Testis (tissue), 3 donors: ENCODE data around the gene PDE1A. TPM values are rescaled to one million over a fixed set of nuclear protein-coding genes. Genes with fewer than 3 reads are reported as not detected.

ENCODE experiments used
- DNase-seq: peaks from one replicate; pipeline ENCODE4 v3.0.0-alpha.2; 2019
- H3K27ac ChIP-seq, 2 donors: fragments of 200-600 bp; sonication (generic); one replicate each; pipeline ENCODE4 v1.5.1; 2019
- H3K27me3 ChIP-seq: fragments of 200-600 bp; sonication (generic); one replicate; pipeline ENCODE4 v1.5.1; 2019
- H3K36me3 ChIP-seq: fragments of 200-600 bp; sonication (generic); one replicate; pipeline ENCODE4 v1.5.1; 2017; ENCODE audit warnings: low read depth; ENCODE audit errors: missing control alignments
- H3K4me1 ChIP-seq: fragments of 200-600 bp; sonication (generic); one replicate; pipeline ENCODE4 v1.5.1; 2019
- H3K4me3 ChIP-seq, 2 donors: fragments of 200-600 bp; sonication (generic); one replicate each; pipeline ENCODE4 v1.5.1; 2017 to 2019
- H3K9me3 ChIP-seq: fragments of 200-600 bp; sonication (generic); one replicate; pipeline ENCODE4 v1.5.1; 2017
- CTCF ChIP-seq, 3 experiments: fragments of 450-650 bp in 2 of 3; fragments of 200-600 bp in 1 of 3; sonication (generic) in 1 of 3; IDR thresholded peaks; one replicate each; pipeline ENCODE4 v1.5.1; 2016 to 2019; ENCODE audit warnings: antibody characterized with exemption in 3 of 3, mild to moderate bottlenecking in 2 of 3, moderate library complexity in 1 of 3
- POLR2A ChIP-seq: fragments of 450-650 bp; IDR thresholded peaks from one replicate; pipeline ENCODE4 v1.6.1; 2017; ENCODE audit warnings: antibody characterized with exemption, mild to moderate bottlenecking, moderate library complexity
- WGBS, 2 donors: methylation state at CpG; one replicate each; pipeline ENCODE4 v1.1.5; 2018; 5-methylcytosine and 5-hydroxymethylcytosine counted together
- intact Hi-C: fragments of 100-400 bp; cut with DNase I; formaldehyde crosslinking; loops from one replicate; pipeline ENCODE4 v1.15.1; 2023; ENCODE audit warnings: low total_unique reads
- polyA plus RNA-seq: library from polyadenylated mRNA; stranded (reverse); fragments of 350-450 nt; fragmentation: Illumina TruSeq; extraction: RNeasy Lipid Tissue Mini Kit (QIAGEN cat#74804); gene quantifications from one replicate; pipeline ENCODE4 v1.2.3, GENCODE V29; 2014; ENCODE audit warnings: low read depth, low replicate concordance; ENCODE audit not compliant: insufficient read depth
- total RNA-seq, 2 donors: library from RNA; depleted of rRNA; stranded (reverse); fragments of >200 nt; gene quantifications; one replicate each; pipeline ENCODE4 v1.2.3, GENCODE V29; 2016

Gene PDE1A
- total and polyA plus RNA-seq, 3 donors from 2014 or later: 15.2 to 45.0 (median 29.8) TPM

- Histone ChIP-seq H3K36me3 (no peaks in the 10 kb centered on the region), H3K27ac (no peak overlapping the region), H3K27me3 (no peaks in the 10 kb centered on the region), H3K4me1 (no peaks in the 10 kb centered on the region), H3K4me3 (no peak overlapping the region), H3K9me3 (no peaks in the 10 kb centered on the region)
- DNase-seq: no peak
- intact Hi-C loops: no loop called here
- TF ChIP-seq POLR2A: no peak
- no peak for TF ChIP-seq CTCF (IDR thresholded peaks at IDR 0.05)
- WGBS, 2 donors: 51 to 52% methylated on average over 1 of the region's 1 CpG
These were observed 105.7 kb downstream of the PDE1A start for GRCh38 chr2:182321096-182321495.

- TF ChIP-seq POLR2A (no peak), CTCF (IDR thresholded peaks at IDR 0.05) (no peak)
- Histone ChIP-seq H3K27ac (no peak overlapping the region), H3K9me3 (no peaks in the 10 kb centered on the region), H3K27me3 (no peaks in the 10 kb centered on the region), H3K36me3 (no peaks in the 10 kb centered on the region), H3K4me1 (no peaks in the 10 kb centered on the region), H3K4me3 (no peak overlapping the region)
- no peak for DNase-seq
- intact Hi-C loops: no loop called here
- WGBS, 2 donors: 87 to 90% methylated on average over 4 of the region's 4 CpGs
These were observed 107.0 kb downstream of the PDE1A start for GRCh38 chr2:182319556-182320505.

- no peak overlapping the region for H3K4me3 ChIP-seq
- H3K4me1 ChIP-seq: no peaks in the 10 kb centered on the region
- no peaks in the 10 kb centered on the region for H3K36me3 ChIP-seq
- no peak for TF ChIP-seq POLR2A
- TF ChIP-seq CTCF (IDR thresholded peaks at IDR 0.05): no peak
- no peaks in the 10 kb centered on the region for H3K9me3 ChIP-seq
- 92 to 95% methylated on average over 3 of the region's 3 CpGs for WGBS, 2 donors
- DNase-seq: no peak
- intact Hi-C loops: no loop called here
- no peaks in the 10 kb centered on the region for H3K27me3 ChIP-seq
- H3K27ac ChIP-seq: no peak overlapping the region
These were observed 108.2 kb downstream of the PDE1A start for GRCh38 chr2:182318466-182319220.

- WGBS, 2 donors: 72 to 78% methylated on average over 2 of the region's 2 CpGs
These were observed 109.9 kb downstream of the PDE1A start for GRCh38 chr2:182316950-182317349.

More at GRCh38 chr2:182316950-182317349, 109.9 kb downstream of the PDE1A start:
- DNase-seq: no peak
- Histone ChIP-seq H3K27me3 (no peaks in the 10 kb centered on the region), H3K9me3 (no peaks in the 10 kb centered on the region), H3K4me1 (no peaks in the 10 kb centered on the region), H3K27ac (no peak overlapping the region), H3K36me3 (no peaks in the 10 kb centered on the region), H3K4me3 (no peak overlapping the region)
- TF ChIP-seq POLR2A (no peak), CTCF (IDR thresholded peaks at IDR 0.05) (no peak)
- intact Hi-C loops: no loop called here
